Measurements from ENCODE around the gene ITM2B.

The ITM2B gene

DNA sequence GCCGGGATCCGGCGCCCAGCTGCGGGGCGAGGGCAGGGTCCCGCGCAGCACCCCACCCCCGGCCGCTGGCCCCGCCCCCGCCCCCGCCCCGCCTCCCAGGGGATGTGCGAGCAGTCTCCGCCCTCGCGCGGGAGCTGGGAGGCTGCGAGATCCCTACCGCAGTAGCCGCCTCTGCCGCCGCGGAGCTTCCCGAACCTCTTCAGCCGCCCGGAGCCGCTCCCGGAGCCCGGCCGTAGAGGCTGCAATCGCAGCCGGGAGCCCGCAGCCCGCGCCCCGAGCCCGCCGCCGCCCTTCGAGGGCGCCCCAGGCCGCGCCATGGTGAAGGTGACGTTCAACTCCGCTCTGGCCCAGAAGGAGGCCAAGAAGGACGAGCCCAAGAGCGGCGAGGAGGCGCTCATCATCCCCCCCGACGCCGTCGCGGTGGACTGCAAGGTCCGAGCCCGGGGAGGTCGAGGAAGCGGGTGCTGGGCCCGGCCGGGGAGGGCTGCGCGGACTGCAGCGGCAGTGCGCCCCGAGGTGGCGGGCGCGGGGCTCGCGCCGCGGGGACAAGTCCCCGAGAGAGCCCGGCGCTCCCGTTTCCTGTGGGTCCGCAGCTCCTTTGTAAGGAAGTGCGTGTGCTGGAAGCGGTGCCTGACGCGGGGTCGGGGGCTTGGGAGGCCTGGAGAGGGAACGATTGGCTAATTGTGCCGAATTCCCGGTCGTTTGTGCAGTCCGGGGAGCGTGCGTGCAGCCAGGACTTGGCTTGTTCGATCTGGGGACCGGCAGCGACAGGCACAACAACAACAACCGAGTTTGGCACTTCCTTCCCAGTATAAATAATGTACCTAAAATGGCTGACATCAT lies at the start of gene ITM2B (continued):
- no peak for TF ChIP-seq ZNF350 (tag by site-specific recombination; IDR thresholded peaks at IDR 0.05)
- TF ChIP-seq, protein P1, sequence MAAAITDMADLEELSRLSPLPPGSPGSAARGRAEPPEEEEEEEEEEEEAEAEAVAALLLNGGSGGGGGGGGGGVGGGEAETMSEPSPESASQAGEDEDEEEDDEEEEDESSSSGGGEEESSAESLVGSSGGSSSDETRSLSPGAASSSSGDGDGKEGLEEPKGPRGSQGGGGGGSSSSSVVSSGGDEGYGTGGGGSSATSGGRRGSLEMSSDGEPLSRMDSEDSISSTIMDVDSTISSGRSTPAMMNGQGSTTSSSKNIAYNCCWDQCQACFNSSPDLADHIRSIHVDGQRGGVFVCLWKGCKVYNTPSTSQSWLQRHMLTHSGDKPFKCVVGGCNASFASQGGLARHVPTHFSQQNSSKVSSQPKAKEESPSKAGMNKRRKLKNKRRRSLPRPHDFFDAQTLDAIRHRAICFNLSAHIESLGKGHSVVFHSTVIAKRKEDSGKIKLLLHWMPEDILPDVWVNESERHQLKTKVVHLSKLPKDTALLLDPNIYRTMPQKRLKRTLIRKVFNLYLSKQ (tag by site-specific recombination; IDR thresholded peaks at IDR 0.05; ENCODE audit: borderline replicate concordance) = no peak
- TF ChIP-seq, protein P2, sequence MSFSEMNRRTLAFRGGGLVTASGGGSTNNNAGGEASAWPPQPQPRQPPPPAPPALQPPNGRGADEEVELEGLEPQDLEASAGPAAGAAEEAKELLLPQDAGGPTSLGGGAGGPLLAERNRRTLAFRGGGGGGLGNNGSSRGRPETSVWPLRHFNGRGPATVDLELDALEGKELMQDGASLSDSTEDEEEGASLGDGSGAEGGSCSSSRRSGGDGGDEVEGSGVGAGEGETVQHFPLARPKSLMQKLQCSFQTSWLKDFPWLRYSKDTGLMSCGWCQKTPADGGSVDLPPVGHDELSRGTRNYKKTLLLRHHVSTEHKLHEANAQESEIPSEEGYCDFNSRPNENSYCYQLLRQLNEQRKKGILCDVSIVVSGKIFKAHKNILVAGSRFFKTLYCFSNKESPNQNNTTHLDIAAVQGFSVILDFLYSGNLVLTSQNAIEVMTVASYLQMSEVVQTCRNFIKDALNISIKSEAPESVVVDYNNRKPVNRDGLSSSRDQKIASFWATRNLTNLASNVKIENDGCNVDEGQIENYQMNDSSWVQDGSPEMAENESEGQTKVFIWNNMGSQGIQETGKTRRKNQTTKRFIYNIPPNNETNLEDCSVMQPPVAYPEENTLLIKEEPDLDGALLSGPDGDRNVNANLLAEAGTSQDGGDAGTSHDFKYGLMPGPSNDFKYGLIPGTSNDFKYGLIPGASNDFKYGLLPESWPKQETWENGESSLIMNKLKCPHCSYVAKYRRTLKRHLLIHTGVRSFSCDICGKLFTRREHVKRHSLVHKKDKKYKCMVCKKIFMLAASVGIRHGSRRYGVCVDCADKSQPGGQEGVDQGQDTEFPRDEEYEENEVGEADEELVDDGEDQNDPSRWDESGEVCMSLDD (tag by site-specific recombination; IDR thresholded peaks at IDR 0.05) = no peak
- TF ChIP-seq, protein P3, sequence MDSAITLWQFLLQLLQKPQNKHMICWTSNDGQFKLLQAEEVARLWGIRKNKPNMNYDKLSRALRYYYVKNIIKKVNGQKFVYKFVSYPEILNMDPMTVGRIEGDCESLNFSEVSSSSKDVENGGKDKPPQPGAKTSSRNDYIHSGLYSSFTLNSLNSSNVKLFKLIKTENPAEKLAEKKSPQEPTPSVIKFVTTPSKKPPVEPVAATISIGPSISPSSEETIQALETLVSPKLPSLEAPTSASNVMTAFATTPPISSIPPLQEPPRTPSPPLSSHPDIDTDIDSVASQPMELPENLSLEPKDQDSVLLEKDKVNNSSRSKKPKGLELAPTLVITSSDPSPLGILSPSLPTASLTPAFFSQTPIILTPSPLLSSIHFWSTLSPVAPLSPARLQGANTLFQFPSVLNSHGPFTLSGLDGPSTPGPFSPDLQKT (IDR thresholded peaks at IDR 0.05; ENCODE audit: borderline replicate concordance, low read depth, low read length) = no peak
- TF ChIP-seq ZNF670 (tag by site-specific recombination; IDR thresholded peaks at IDR 0.05; ENCODE audit: low read depth) = no peak
- TF ChIP-seq, protein P4, sequence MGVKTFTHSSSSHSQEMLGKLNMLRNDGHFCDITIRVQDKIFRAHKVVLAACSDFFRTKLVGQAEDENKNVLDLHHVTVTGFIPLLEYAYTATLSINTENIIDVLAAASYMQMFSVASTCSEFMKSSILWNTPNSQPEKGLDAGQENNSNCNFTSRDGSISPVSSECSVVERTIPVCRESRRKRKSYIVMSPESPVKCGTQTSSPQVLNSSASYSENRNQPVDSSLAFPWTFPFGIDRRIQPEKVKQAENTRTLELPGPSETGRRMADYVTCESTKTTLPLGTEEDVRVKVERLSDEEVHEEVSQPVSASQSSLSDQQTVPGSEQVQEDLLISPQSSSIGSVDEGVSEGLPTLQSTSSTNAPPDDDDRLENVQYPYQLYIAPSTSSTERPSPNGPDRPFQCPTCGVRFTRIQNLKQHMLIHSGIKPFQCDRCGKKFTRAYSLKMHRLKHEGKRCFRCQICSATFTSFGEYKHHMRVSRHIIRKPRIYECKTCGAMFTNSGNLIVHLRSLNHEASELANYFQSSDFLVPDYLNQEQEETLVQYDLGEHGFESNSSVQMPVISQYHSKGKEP (tag by site-specific recombination; IDR thresholded peaks at IDR 0.05) = no peak
- TF ChIP-seq TRIM28 (IDR thresholded peaks at IDR 0.05; ENCODE audit: borderline replicate concordance, low read length) = no peak
- no peak for TF ChIP-seq ZNF626 (tag by site-specific recombination; IDR thresholded peaks at IDR 0.05)
- 0 out of 2 replicates have a peak, but pooled peaks have one; percentile 29 for TF ChIP-seq IKZF3 (tag by site-specific recombination; IDR thresholded peaks at IDR 0.05)
- TF ChIP-seq, protein P5, sequence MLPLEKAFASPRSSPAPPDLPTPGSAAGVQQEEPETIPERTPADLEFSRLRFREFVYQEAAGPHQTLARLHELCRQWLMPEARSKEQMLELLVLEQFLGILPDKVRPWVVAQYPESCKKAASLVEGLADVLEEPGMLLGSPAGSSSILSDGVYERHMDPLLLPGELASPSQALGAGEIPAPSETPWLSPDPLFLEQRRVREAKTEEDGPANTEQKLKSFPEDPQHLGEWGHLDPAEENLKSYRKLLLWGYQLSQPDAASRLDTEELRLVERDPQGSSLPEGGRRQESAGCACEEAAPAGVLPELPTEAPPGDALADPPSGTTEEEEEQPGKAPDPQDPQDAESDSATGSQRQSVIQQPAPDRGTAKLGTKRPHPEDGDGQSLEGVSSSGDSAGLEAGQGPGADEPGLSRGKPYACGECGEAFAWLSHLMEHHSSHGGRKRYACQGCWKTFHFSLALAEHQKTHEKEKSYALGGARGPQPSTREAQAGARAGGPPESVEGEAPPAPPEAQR (tag by site-specific recombination; IDR thresholded peaks at IDR 0.05) = no peak
- peak; percentile 87 for TF ChIP-seq ZBTB8A (tag by site-specific recombination; IDR thresholded peaks at IDR 0.05)
- TF ChIP-seq ZXDB (tag by site-specific recombination; IDR thresholded peaks at IDR 0.05) = no peak
- peak; percentile 31; the same call in 1 of the 2 replicates for TF ChIP-seq ZBTB20 (tag by site-specific recombination; IDR thresholded peaks at IDR 0.05)
- TF ChIP-seq ZBTB17 (tag by site-specific recombination; IDR thresholded peaks at IDR 0.05) = peak; percentile 79
- TF ChIP-seq ZNF776 (tag by site-specific recombination; IDR thresholded peaks at IDR 0.05; ENCODE audit: borderline replicate concordance) = no peak
- no peak for TF ChIP-seq ZNF777 (tag by site-specific recombination; IDR thresholded peaks at IDR 0.05; ENCODE audit: borderline replicate concordance)
- no peak for TF ChIP-seq KLF8 (tag by site-specific recombination; IDR thresholded peaks at IDR 0.05)
- no peak for TF ChIP-seq ZNF791 (tag by site-specific recombination; IDR thresholded peaks at IDR 0.05)
- no peak for TF ChIP-seq ZNF521 (tag by site-specific recombination; IDR thresholded peaks at IDR 0.05)
- TF ChIP-seq, protein P6, sequence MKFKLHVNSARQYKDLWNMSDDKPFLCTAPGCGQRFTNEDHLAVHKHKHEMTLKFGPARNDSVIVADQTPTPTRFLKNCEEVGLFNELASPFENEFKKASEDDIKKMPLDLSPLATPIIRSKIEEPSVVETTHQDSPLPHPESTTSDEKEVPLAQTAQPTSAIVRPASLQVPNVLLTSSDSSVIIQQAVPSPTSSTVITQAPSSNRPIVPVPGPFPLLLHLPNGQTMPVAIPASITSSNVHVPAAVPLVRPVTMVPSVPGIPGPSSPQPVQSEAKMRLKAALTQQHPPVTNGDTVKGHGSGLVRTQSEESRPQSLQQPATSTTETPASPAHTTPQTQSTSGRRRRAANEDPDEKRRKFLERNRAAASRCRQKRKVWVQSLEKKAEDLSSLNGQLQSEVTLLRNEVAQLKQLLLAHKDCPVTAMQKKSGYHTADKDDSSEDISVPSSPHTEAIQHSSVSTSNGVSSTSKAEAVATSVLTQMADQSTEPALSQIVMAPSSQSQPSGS (tag by site-specific recombination; IDR thresholded peaks at IDR 0.05; ENCODE audit: low read depth) = no peak; the same call in 1 of the 2 replicates
- TF ChIP-seq ZNF660 (tag by site-specific recombination; IDR thresholded peaks at IDR 0.05) = peak; percentile 41; the same call in 1 of the 2 replicates
- no peak for TF ChIP-seq TCF7L2 (IDR thresholded peaks at IDR 0.05; ENCODE audit: borderline replicate concordance, low read depth, low read length)
- TF ChIP-seq ZNF423 (tag by site-specific recombination; IDR thresholded peaks at IDR 0.05) = peak; percentile 24; the same call in 1 of the 2 replicates
- TF ChIP-seq YY1 (tag by site-specific recombination; IDR thresholded peaks at IDR 0.05) = no peak
- no peak for TF ChIP-seq ZNF248 (tag by site-specific recombination; IDR thresholded peaks at IDR 0.05)
- TF ChIP-seq KLF16 (tag by site-specific recombination; IDR thresholded peaks at IDR 0.05) = no peak
- no peak for TF ChIP-seq SETDB1 (IDR thresholded peaks at IDR 0.05; ENCODE audit: insufficient read length, low read length)

All from HEK293 (cell line).